MM.1S (cell line): ENCODE measurements around the gene XYLT1.

Source experiments
- CTCF ChIP-seq: fragments of 300-600 bp; sonication (generic); IDR thresholded peaks from 2 replicates; pipeline ENCODE4 v1.5.1; 2016; ENCODE audit warnings: antibody characterized with exemption, low read length, mixed read lengths
- EZH2 ChIP-seq: fragments of 300-600 bp; sonication (generic); optimal IDR thresholded peaks from 2 replicates; pipeline ENCODE3; 2017; ENCODE audit warnings: low read depth, mild to moderate bottlenecking, antibody characterized with exemption, low read length, mixed read lengths

- TF ChIP-seq CTCF (no peak), EZH2 (no peak)
Measured at GRCh38 chr16:17359788-17360390, 110.9 kb downstream of the XYLT1 start.
